NB4 (cell line): ENCODE results near the gene ADGRB3.

ENCODE experiments used
- CTCF ChIP-seq: IDR thresholded peaks from one replicate; pipeline ENCODE4 v1.5.1; 2012; ENCODE audit warnings: low read depth, low read length
- MYC ChIP-seq: IDR thresholded peaks from 2 replicates; pipeline ENCODE4 v1.6.1; 2011; ENCODE audit warnings: low read depth, low read length
- POLR2A ChIP-seq: IDR thresholded peaks from 2 replicates; pipeline ENCODE4 v1.6.1; 2011; ENCODE audit warnings: mild to moderate bottlenecking; ENCODE audit not compliant: insufficient read length; ENCODE audit errors: extremely low read depth
- TF ChIP-seq, protein P1 (sequence below): IDR thresholded peaks from 2 replicates; pipeline ENCODE4 v1.6.1; 2011; ENCODE audit warnings: low read depth, low read length

- no peak for TF ChIP-seq CTCF
- TF ChIP-seq MYC: no peak
- no peak for TF ChIP-seq POLR2A
- TF ChIP-seq, protein P1, sequence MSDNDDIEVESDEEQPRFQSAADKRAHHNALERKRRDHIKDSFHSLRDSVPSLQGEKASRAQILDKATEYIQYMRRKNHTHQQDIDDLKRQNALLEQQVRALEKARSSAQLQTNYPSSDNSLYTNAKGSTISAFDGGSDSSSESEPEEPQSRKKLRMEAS: no peak
These were observed 434.8 kb downstream of the ADGRB3 start for GRCh38 chr6:69069881-69070280.
